H1 (cell line): ENCODE results near the gene MED28.

ENCODE experiments used
- EP300 ChIP-seq, 2 experiments: IDR thresholded peaks; 1 replicate in 1 of 2; 2 replicates in 1 of 2; pipeline ENCODE4 v1.6.1; 2011 to 2012; ENCODE audit warnings: low read depth in 2 of 2, low read length in 2 of 2, mild to moderate bottlenecking in 2 of 2, borderline replicate concordance in 1 of 2, inconsistent platforms in 1 of 2, moderate library complexity in 1 of 2
- GABPA ChIP-seq: IDR thresholded peaks from 2 replicates; pipeline ENCODE4 v1.6.1; 2011; ENCODE audit warnings: mild to moderate bottlenecking, low read length, moderate library complexity, borderline replicate concordance; ENCODE audit not compliant: insufficient read depth
- HDAC2 ChIP-seq, 2 experiments: fragments of 300-600 bp in 1 of 2; sonication (generic) in 1 of 2; IDR thresholded peaks; 2 replicates each; pipeline ENCODE4 v1.6.1; 2011 to 2012; ENCODE audit warnings: low read depth in 2 of 2, low read length in 2 of 2, mild to moderate bottlenecking in 2 of 2, moderate library complexity in 2 of 2, borderline replicate concordance in 1 of 2, inconsistent platforms in 1 of 2
- MAFK ChIP-seq: IDR thresholded peaks from 2 replicates; pipeline ENCODE4 v1.6.1; 2012; ENCODE audit warnings: low read depth, mild to moderate bottlenecking, improper control_type of control experiment, low read length
- POLR2A ChIP-seq, 2 experiments: IDR thresholded peaks; 1 replicate in 1 of 2; 2 replicates in 1 of 2; pipeline ENCODE4 v1.6.1; 2011; ENCODE audit warnings: low read depth in 2 of 2, low read length in 2 of 2, mild to moderate bottlenecking in 2 of 2; ENCODE audit errors: control extremely low read depth in 1 of 2
- RAD21 ChIP-seq, 2 experiments: IDR thresholded peaks in 1 of 2; conservative IDR thresholded peaks in 1 of 2; 2 replicates each; pipeline ENCODE4 v1.6.1; 2011; ENCODE audit warnings: low read depth in 2 of 2, low read length in 2 of 2, improper control_type of control experiment in 1 of 2, inconsistent platforms in 1 of 2, mild to moderate bottlenecking in 1 of 2, moderate library complexity in 1 of 2
- SP2 ChIP-seq: IDR thresholded peaks from 2 replicates; pipeline ENCODE4 v1.6.1; 2012; ENCODE audit warnings: mild to moderate bottlenecking, low read length, inconsistent platforms
- SRF ChIP-seq: IDR thresholded peaks from 2 replicates; pipeline ENCODE4 v1.6.1; 2011; ENCODE audit warnings: mild to moderate bottlenecking, low read depth, low read length, moderate library complexity
- TCF12 ChIP-seq: IDR thresholded peaks from 2 replicates; pipeline ENCODE4 v1.6.1; 2011; ENCODE audit warnings: low read depth, mild to moderate bottlenecking, low read length
- ZNF274 ChIP-seq: IDR thresholded peaks from 2 replicates; pipeline ENCODE4 v1.7.0; 2012; ENCODE audit warnings: low read length, borderline replicate concordance; ENCODE audit errors: extremely low read depth
- TF ChIP-seq, protein P1 (sequence below), 3 experiments: IDR thresholded peaks; 1 replicate in 2 of 3; 2 replicates in 1 of 3; pipeline versions ENCODE4 v1.5.1 to v1.6.1; 2011; ENCODE audit warnings: low read length in 3 of 3, mild to moderate bottlenecking in 3 of 3, inconsistent platforms in 2 of 3, low read depth in 1 of 3, moderate library complexity in 1 of 3; ENCODE audit not compliant: insufficient read depth in 1 of 3; ENCODE audit errors: control extremely low read depth in 1 of 3

- no peak for TF ChIP-seq ZNF274
- no peak for TF ChIP-seq POLR2A (IDR thresholded peaks at IDR 0.05; ENCODE audit: control extremely low read depth in 1 of 2, low read depth in 2 of 2, low read length in 2 of 2)
- no peak for TF ChIP-seq SP2
- TF ChIP-seq RAD21 (IDR thresholded peaks at IDR 0.05 in 1 of 2, conservative IDR thresholded peaks at IDR 0.05 in 1 of 2; ENCODE audit: low read depth in 2 of 2, low read length in 2 of 2), result no peak
- TF ChIP-seq HDAC2 (IDR thresholded peaks at IDR 0.05; ENCODE audit: borderline replicate concordance in 1 of 2, low read depth in 2 of 2, low read length in 2 of 2), result no peak
- TF ChIP-seq, protein P1, sequence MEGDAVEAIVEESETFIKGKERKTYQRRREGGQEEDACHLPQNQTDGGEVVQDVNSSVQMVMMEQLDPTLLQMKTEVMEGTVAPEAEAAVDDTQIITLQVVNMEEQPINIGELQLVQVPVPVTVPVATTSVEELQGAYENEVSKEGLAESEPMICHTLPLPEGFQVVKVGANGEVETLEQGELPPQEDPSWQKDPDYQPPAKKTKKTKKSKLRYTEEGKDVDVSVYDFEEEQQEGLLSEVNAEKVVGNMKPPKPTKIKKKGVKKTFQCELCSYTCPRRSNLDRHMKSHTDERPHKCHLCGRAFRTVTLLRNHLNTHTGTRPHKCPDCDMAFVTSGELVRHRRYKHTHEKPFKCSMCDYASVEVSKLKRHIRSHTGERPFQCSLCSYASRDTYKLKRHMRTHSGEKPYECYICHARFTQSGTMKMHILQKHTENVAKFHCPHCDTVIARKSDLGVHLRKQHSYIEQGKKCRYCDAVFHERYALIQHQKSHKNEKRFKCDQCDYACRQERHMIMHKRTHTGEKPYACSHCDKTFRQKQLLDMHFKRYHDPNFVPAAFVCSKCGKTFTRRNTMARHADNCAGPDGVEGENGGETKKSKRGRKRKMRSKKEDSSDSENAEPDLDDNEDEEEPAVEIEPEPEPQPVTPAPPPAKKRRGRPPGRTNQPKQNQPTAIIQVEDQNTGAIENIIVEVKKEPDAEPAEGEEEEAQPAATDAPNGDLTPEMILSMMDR (IDR thresholded peaks at IDR 0.05; ENCODE audit: control extremely low read depth in 1 of 3, insufficient read depth in 1 of 3, low read depth in 1 of 3, low read length in 3 of 3), result no peak
- no peak for TF ChIP-seq TCF12
- TF ChIP-seq SRF, result no peak
- no peak for TF ChIP-seq MAFK
- no peak for TF ChIP-seq EP300 (IDR thresholded peaks at IDR 0.05; ENCODE audit: borderline replicate concordance in 1 of 2, low read depth in 2 of 2, low read length in 2 of 2)
- TF ChIP-seq GABPA, result no peak
These were observed 4.5 kb downstream of the MED28 start for GRCh38 chr4:17618926-17619325.
